Activated CD4-positive, alpha-beta T cell treated with anti-CD3 and anti-CD28 coated beads, Interleukin-2, amount 50 U/mL, for 48 hours (primary cell): ENCODE data around the gene LILRB5.
"Not testable (repeated sequence)": the region's sequence is repeated elsewhere in the genome, so short reads cannot be mapped to it uniquely, and the experiment has no call there.

Experiments used
- DNase-seq, 2 experiments: peaks; one replicate each; pipeline ENCODE4 v3.0.0-alpha.2; 2020

The LILRB5 gene

GRCh38 chr19:54240372-54241336 lies 16.4 kb downstream of the LILRB5 start:
- DNase-seq, result not testable (repeated sequence)

- DNase-seq, result not testable (repeated sequence)
Measured at GRCh38 chr19:54239491-54240371, 17.3 kb downstream of the LILRB5 start.

GRCh38 chr19:54233941-54234340 lies 23.1 kb downstream of the LILRB5 start:
- DNase-seq, result no peak

- DNase-seq, result peak; percentile 96 to 97
Measured at GRCh38 chr19:54231077-54231931, 25.8 kb downstream of the LILRB5 start.

- no peak for DNase-seq
Measured at GRCh38 chr19:54230031-54230430, 27.0 kb downstream of the LILRB5 start.

GRCh38 chr19:54229146-54229545 lies 27.9 kb downstream of the LILRB5 start:
- DNase-seq, result no peak

GRCh38 chr19:54224619-54225018 lies 32.5 kb downstream of the LILRB5 start:
- not testable (repeated sequence) for DNase-seq

GRCh38 chr19:54223937-54224281 lies 33.2 kb downstream of the LILRB5 start:
- DNase-seq, result not testable (repeated sequence)

GRCh38 chr19:54223277-54223936 lies 33.7 kb downstream of the LILRB5 start:
- DNase-seq, result not testable (repeated sequence)

GRCh38 chr19:54222474-54223276 lies 34.4 kb downstream of the LILRB5 start, which contains the start of gene LILRB3:
Gene LILRB3 (minus strand): TSS chr19:54223007. CDS start chr19:54222976, 31 bp downstream.
- not testable (repeated sequence) for DNase-seq

- DNase-seq, result not testable (repeated sequence)
Measured at GRCh38 chr19:54221947-54222346, 35.1 kb downstream of the LILRB5 start.

GRCh38 chr19:54219702-54220101 lies 37.4 kb downstream of the LILRB5 start:
- DNase-seq, result not testable (repeated sequence)

- no peak for DNase-seq
Measured at GRCh38 chr19:54218960-54219661, 38.0 kb downstream of the LILRB5 start.

- DNase-seq, result no peak
Measured at GRCh38 chr19:54218259-54218658, 38.8 kb downstream of the LILRB5 start.

- not testable (repeated sequence) for DNase-seq
Measured at GRCh38 chr19:54217517-54218247, 39.4 kb downstream of the LILRB5 start.

GRCh38 chr19:54216869-54217268 lies 40.2 kb downstream of the LILRB5 start:
- no peak for DNase-seq

GRCh38 chr19:54214734-54215133 lies 42.3 kb downstream of the LILRB5 start:
- DNase-seq, result not testable (repeated sequence)

GRCh38 chr19:54214217-54214616 lies 42.9 kb downstream of the LILRB5 start:
- not testable (repeated sequence) for DNase-seq

- no peak for DNase-seq
Measured at GRCh38 chr19:54211235-54211634, 45.8 kb downstream of the LILRB5 start.
